ENCODE data around the gene NT5C1A.

DNA sequence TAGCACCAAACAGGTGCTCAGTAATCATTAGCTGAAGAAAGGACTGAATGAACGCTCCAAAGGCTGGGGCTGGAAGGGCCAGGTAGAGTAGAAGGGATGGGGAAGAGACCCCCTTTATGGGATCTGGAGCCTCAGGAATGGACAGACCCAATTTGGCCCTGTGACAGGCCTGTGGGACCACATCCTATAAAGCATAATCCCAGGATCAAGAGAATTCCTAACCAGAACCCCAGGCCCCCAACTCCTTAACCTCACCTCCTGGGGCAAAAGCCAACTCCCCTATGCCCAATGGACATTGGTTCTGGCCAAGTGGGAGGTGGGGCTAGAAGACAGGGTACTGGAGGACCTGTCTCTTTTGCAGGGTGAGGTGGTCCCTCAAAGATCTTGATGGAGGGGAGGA lies 10.1 kb upstream of the NT5C1A start:
- TF ChIP-seq CTCF (IDR thresholded peaks at IDR 0.05): no peak
- no peak for TF ChIP-seq POLR2A (IDR thresholded peaks at IDR 0.05)

Measured in heart left ventricle (tissue), 13 donors.